Type B pancreatic cell (in vitro differentiated cells): ENCODE measurements around the gene PLCH2. TPM values are rescaled to one million over a fixed set of nuclear protein-coding genes. Genes with fewer than 3 reads are reported as not detected.

Experiments
- DNase-seq: peaks from one replicate; pipeline ENCODE4 v3.0.0; 2021; ENCODE audit warnings: mixed read lengths; ENCODE audit not compliant: unreplicated experiment; ENCODE audit errors: extremely low spot score
- H3K27ac Mint-ChIP-seq: 2 replicates; pipeline ENCODE4 v1.8.0; 2021; ENCODE audit warnings: mild to moderate bottlenecking, mixed read lengths
- H3K27me3 Mint-ChIP-seq: 2 replicates; pipeline ENCODE4 v1.8.0; 2021; ENCODE audit warnings: mixed read lengths
- H3K36me3 Mint-ChIP-seq: 2 replicates; pipeline ENCODE4 v1.8.0; 2021; ENCODE audit warnings: mixed read lengths
- H3K4me1 Mint-ChIP-seq: one replicate; pipeline ENCODE4 v1.8.0; 2021; ENCODE audit warnings: mixed read lengths; ENCODE audit not compliant: unreplicated experiment
- H3K4me3 Mint-ChIP-seq: 2 replicates; pipeline ENCODE4 v1.8.0; 2021; ENCODE audit warnings: mild to moderate bottlenecking, mixed read lengths
- H3K9me3 Mint-ChIP-seq: 2 replicates; pipeline ENCODE4 v1.8.0; 2021; ENCODE audit warnings: mixed read lengths
- CTCF ChIP-seq: fragments of 200-600 bp; sonication (generic); conservative IDR thresholded peaks from 2 replicates; pipeline ENCODE4 v1.5.0; 2021; ENCODE audit warnings: antibody characterized with exemption, mild to moderate bottlenecking
- total RNA-seq: library from RNA; stranded (reverse); gene quantifications from 2 replicates; pipeline ENCODE4 v1.2.1, GENCODE V29; 2021; ENCODE audit warnings: low replicate concordance

PLCH2 gene
- total RNA-seq, 1 donor from 2014 or later: 0.82 TPM

DNA sequence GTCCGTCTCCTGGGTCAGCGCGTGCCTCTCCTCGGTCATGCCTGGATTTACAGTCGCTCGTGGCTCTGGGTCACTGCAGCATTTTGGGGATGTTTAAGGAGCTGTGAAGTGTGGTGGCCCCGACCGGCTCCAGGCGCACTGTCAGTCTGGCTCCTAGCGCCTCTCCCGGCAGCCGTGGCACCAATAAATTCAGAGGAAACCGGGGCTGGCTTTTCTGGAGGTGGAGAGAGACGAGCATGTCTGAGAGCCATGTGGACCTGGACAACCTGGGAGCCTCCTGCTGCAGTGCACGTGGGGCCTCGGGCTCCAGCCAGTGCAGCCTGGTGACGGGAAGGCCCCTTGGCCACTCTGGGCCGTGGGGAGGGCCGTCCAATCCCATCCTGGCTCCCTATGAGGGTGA lies 17.1 kb downstream of the PLCH2 start:
- peaks cover 5% of the 10 kb centered on the region for H3K27me3 Mint-ChIP-seq
- no peaks in the 10 kb centered on the region for H3K4me1 Mint-ChIP-seq
- no peaks in the 10 kb centered on the region for H3K36me3 Mint-ChIP-seq
- no peak overlapping the region for H3K4me3 Mint-ChIP-seq
- no peak for TF ChIP-seq CTCF
- no peak for DNase-seq
- H3K27ac Mint-ChIP-seq: no peak overlapping the region
- H3K9me3 Mint-ChIP-seq: no peaks in the 10 kb centered on the region

DNA sequence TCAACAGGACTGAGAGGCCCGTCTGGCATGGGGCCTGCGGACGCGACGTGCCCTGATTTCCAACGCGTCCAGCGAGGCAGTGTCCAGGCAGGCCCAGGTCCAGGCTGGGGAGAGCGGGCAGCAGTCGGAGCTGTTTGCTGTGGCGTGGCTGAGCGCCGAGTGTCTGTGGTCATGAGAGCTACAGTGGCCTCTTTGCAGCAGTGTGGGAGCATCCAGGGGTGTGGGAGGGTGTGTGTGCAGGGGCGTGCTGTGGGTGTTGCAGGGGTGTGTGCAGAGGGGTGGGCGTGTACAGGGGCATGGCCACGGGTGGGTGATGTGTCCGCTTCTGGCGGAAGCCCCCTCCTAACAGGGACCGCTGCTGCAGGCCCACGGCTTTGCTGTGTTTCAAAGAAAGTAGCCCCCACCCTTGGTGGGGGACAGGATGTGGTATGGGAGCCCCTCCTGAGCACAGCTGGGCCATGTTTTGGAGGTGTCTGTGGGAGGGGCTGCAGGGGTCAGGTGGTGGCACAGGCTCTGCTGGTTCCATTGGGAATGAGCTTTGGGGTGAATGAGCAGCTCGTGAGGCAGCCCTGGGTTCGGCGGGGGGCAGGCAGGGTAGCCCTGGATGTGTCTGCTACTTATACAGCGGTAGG lies 17.7 kb downstream of the PLCH2 start:
- Mint-ChIP-seq H3K27ac (no peak overlapping the region), H3K27me3 (peaks cover 5% of the 10 kb centered on the region), H3K36me3 (no peaks in the 10 kb centered on the region), H3K4me3 (no peak overlapping the region), H3K9me3 (no peaks in the 10 kb centered on the region), H3K4me1 (no peaks in the 10 kb centered on the region)
- DNase-seq: no peak
- TF ChIP-seq CTCF: no peak

DNA sequence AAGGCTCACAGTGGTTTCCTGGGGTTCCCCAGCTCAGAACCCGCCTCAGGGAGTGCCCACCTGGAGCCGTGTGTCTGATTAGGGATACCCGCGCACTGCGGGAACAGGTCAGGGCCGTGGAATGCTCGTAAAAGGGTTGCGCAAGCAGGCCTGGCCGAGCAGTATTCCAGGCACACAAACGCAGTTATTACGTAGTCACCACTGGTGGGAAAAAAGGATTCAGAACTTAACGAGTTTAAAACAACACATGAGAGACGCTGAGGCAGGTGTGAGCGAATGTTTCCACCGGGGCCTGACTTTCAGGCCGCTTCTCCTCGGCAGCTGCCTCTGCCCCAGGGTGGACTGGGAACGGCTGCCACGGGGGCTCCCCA lies 18.2 kb downstream of the PLCH2 start:
- Mint-ChIP-seq H3K27ac (no peak overlapping the region), H3K4me3 (no peak overlapping the region), H3K36me3 (no peaks in the 10 kb centered on the region), H3K27me3 (peaks cover 5% of the 10 kb centered on the region), H3K4me1 (no peaks in the 10 kb centered on the region), H3K9me3 (no peaks in the 10 kb centered on the region)
- no peak for DNase-seq
- TF ChIP-seq CTCF: no peak

DNA sequence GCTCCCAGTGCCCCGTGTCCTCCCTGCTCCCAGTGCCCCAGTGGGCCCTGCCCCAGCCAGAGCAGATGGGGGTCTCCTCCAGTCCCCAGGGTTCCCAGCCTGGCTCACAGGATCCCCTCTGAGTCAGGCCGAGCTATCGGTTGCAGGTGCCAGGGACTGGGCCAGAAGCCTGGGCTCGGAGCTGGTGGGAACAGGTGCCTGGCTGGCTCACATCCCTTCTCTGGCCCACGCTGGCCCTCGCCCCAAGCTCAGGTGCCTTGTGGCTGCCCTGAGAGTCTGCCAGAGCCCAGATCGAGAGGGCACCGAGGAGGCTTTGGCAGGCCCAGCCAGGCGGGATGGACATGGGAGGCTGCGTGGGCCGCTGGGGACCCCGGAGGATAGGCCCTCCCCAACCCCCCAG lies 18.9 kb downstream of the PLCH2 start:
- Mint-ChIP-seq H3K27me3 (peaks cover 5% of the 10 kb centered on the region), H3K9me3 (no peaks in the 10 kb centered on the region), H3K4me1 (no peaks in the 10 kb centered on the region), H3K36me3 (no peaks in the 10 kb centered on the region), H3K4me3 (no peak overlapping the region), H3K27ac (no peak overlapping the region)
- DNase-seq: no peak
- TF ChIP-seq CTCF: no peak

DNA sequence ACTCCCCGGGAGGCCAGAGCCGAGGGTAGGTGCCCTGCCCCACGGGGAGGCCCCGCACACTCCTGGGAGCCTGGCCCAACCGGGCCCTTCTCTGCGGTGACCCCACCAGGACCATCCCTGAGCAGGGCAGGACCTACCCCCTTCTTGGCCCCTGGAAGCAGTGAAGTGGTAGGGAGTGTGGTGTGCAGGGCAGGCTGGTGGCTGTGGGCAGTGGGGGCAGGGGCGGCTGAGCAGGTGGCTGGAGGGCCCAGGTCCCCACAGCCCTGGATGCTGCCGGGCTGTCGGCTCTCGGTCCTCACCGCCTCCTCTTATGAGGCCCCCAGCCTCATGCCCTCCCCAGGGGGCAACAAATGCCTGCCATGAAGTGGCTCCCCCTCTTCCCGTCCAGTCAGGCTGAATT lies 19.5 kb downstream of the PLCH2 start:
- no peaks in the 10 kb centered on the region for H3K4me1 Mint-ChIP-seq
- H3K36me3 Mint-ChIP-seq: no peaks in the 10 kb centered on the region
- peaks cover 5% of the 10 kb centered on the region for H3K27me3 Mint-ChIP-seq
- no peaks in the 10 kb centered on the region for H3K9me3 Mint-ChIP-seq
- no peak overlapping the region for H3K4me3 Mint-ChIP-seq
- no peak overlapping the region for H3K27ac Mint-ChIP-seq
- no peak for DNase-seq
- no peak for TF ChIP-seq CTCF
